Upper lobe of left lung (tissue), 6 donors: ENCODE results near the gene CACNA2D2. TPM values are rescaled to one million over a fixed set of nuclear protein-coding genes. Genes with fewer than 3 reads are reported as not detected.
A peak's percentile ranks its signal among the peaks of the same experiment; 100 is the strongest.

ENCODE experiments used
- ATAC-seq, 2 donors: fragments of 200-7000 bp; cut with Tn5 transposase; one replicate each; pipeline ENCODE4 v1.9.1; 2022; ENCODE audit warnings: mild to moderate bottlenecking in 2 of 2, moderate library complexity in 2 of 2; ENCODE audit not compliant: low FRiP score in 2 of 2
- DNase-seq, 2 donors: peaks; one replicate each; pipeline ENCODE4 v3.0.0-alpha.2; 2019 to 2020
- H3K27ac ChIP-seq, 4 donors: fragments of 200-600 bp; sonication (generic); one replicate each; pipeline ENCODE4 v1.5.1; 2016 to 2019
- H3K27me3 ChIP-seq, 4 donors: fragments of 200-600 bp; sonication (generic); one replicate each; pipeline ENCODE4 v1.5.1; 2017 to 2019
- H3K36me3 ChIP-seq, 4 donors: fragments of 200-600 bp; sonication (generic); one replicate each; pipeline ENCODE4 v1.5.1; 2016 to 2019
- H3K4me1 ChIP-seq, 4 donors: fragments of 200-600 bp; sonication (generic); one replicate each; pipeline ENCODE4 v1.5.1; 2018 to 2019
- H3K4me3 ChIP-seq, 4 donors: fragments of 200-600 bp; sonication (generic); one replicate each; pipeline ENCODE4 v1.5.1; 2017 to 2019; ENCODE audit warnings: mild to moderate bottlenecking in 2 of 4, moderate library complexity in 1 of 4
- H3K9me3 ChIP-seq, 4 donors: fragments of 200-600 bp; sonication (generic); one replicate each; pipeline ENCODE4 v1.5.1; 2018 to 2019
- CTCF ChIP-seq, 6 experiments: fragments of 450-650 bp in 4 of 6; fragments of 200-600 bp in 2 of 6; sonication (generic) in 2 of 6; IDR thresholded peaks; one replicate each; pipeline ENCODE4 v1.5.1; 2016 to 2019; ENCODE audit warnings: antibody characterized with exemption in 6 of 6
- EP300 ChIP-seq, 4 donors: sonication (generic); formaldehyde crosslinking; IDR thresholded peaks; one replicate each; pipeline ENCODE4 v1.5.1; 2017; ENCODE audit warnings: antibody characterized with exemption in 4 of 4, control low read depth in 2 of 4
- POLR2A ChIP-seq, 4 donors: fragments of 450-650 bp; IDR thresholded peaks; one replicate each; pipeline ENCODE4 v1.5.1; 2016 to 2017; ENCODE audit warnings: antibody characterized with exemption in 4 of 4, mild to moderate bottlenecking in 2 of 4
- POLR2AphosphoS5 ChIP-seq, 2 donors: sonication (generic); formaldehyde crosslinking; IDR thresholded peaks; one replicate each; pipeline ENCODE4 v1.5.1; 2017; ENCODE audit warnings: antibody characterized with exemption in 2 of 2
- WGBS, 2 donors: methylation state at CpG; one replicate each; pipeline ENCODE4 v1.1.5; 2017 to 2018; 5-methylcytosine and 5-hydroxymethylcytosine counted together
- total RNA-seq, 6 donors: library from RNA; depleted of rRNA in 4 of 6; stranded (reverse); fragments of >200 nt in 4 of 6; gene quantifications; one replicate each; pipeline versions ENCODE4 v1.1.0 to v1.2.1, GENCODE V29; 2016 to 2021
- donor health status: DM: no; HTN: no; CAD: no; lungs with moderate emphysema.
- donor health status: DM: no; HTN: yes; CAD: no; lungs with severe emphysema.

Gene CACNA2D2
- total RNA-seq, 6 donors from 2014 or later: 71.5 to 213 (median 113) TPM

- 17 to 35% methylated on average over 6 to 37 of the region's 53 CpGs for WGBS, 2 donors
- H3K4me3 ChIP-seq: peak overlapping the region; percentile 53 to 65 (median 58)
- H3K27me3 ChIP-seq: no peaks in the 10 kb centered on the region
- TF ChIP-seq CTCF (IDR thresholded peaks at IDR 0.05) (no peak), EP300 (IDR thresholded peaks at IDR 0.05) (no peak), POLR2AphosphoS5 (IDR thresholded peaks at IDR 0.05) (peak in 1 of 2 donors; percentile 28), POLR2A (IDR thresholded peaks at IDR 0.05) (peak in 1 of 4 donors; percentile 50)
- peaks cover 7 to 18% (median 12%) of the 10 kb centered on the region in 4 donors for H3K4me1 ChIP-seq
- peak; percentile 72 to 93 for ATAC-seq
- peak overlapping the region; percentile 32 to 76 (median 52) for H3K27ac ChIP-seq
- peaks cover 0 to 7% (median 2%) of the 10 kb centered on the region in 4 donors for H3K36me3 ChIP-seq
- DNase-seq: peak; percentile 85 to 96
- no peaks in the 10 kb centered on the region for H3K9me3 ChIP-seq
Observed at GRCh38 chr3:50365080-50365841, 138.2 kb downstream of the CACNA2D2 start.

GRCh38 chr3:50364573-50365079 lies 138.8 kb downstream of the CACNA2D2 start:
- Histone ChIP-seq H3K27me3 (no peaks in the 10 kb centered on the region), H3K4me3 (peak overlapping the region; percentile 53 to 65 (median 58)), H3K36me3 (peaks cover 0 to 7% (median 2%) of the 10 kb centered on the region in 4 donors), H3K27ac (peak overlapping the region; percentile 32 to 76 (median 44)), H3K4me1 (peaks cover 10 to 22% (median 12%) of the 10 kb centered on the region in 4 donors), H3K9me3 (no peaks in the 10 kb centered on the region)
- 40 to 41% methylated on average over 21 to 39 of the region's 48 CpGs for WGBS, 2 donors
- TF ChIP-seq POLR2A (IDR thresholded peaks at IDR 0.05) (no peak), POLR2AphosphoS5 (IDR thresholded peaks at IDR 0.05) (no peak), EP300 (IDR thresholded peaks at IDR 0.05) (no peak), CTCF (IDR thresholded peaks at IDR 0.05) (no peak)
- peak in 1 of 2 donors; percentile 66 for ATAC-seq
- DNase-seq: peak in 1 of 2 donors; percentile 88

- no peak for TF ChIP-seq CTCF (IDR thresholded peaks at IDR 0.05)
- no peak for TF ChIP-seq POLR2AphosphoS5 (IDR thresholded peaks at IDR 0.05)
- no peak for TF ChIP-seq EP300 (IDR thresholded peaks at IDR 0.05)
- no peak for TF ChIP-seq POLR2A (IDR thresholded peaks at IDR 0.05)
- Histone ChIP-seq H3K36me3 (peaks cover 5 to 21% (median 13%) of the 10 kb centered on the region in 4 donors), H3K27me3 (no peaks in the 10 kb centered on the region), H3K27ac (peak overlapping the region in 2 of 4 donors; percentile 87 to 90), H3K9me3 (no peaks in the 10 kb centered on the region), H3K4me1 (peaks cover 40 to 57% (median 43%) of the 10 kb centered on the region in 4 donors), H3K4me3 (peak overlapping the region in 3 of 4 donors; percentile 68 to 79 (median 70))
- 20 to 35% methylated on average over 8 of the region's 8 CpGs for WGBS, 2 donors
- ATAC-seq (no peak), DNase-seq (no peak)
Observed at GRCh38 chr3:50359760-50360110, 143.7 kb downstream of the CACNA2D2 start.

- peaks cover 11 to 27% (median 17%) of the 10 kb centered on the region in 4 donors for H3K36me3 ChIP-seq
- H3K9me3 ChIP-seq: no peaks in the 10 kb centered on the region
- peak within 1 kb of the TSS; percentile 68 to 80 (median 74) for H3K4me3 ChIP-seq
- ATAC-seq (peak; percentile 98), DNase-seq (peak; percentile 97 to 100)
- H3K27me3 ChIP-seq: no peaks in the 10 kb centered on the region
- peak within 1 kb of the TSS; percentile 81 to 93 (median 88) for H3K27ac ChIP-seq
- 1 to 3% methylated on average over 28 to 33 of the region's 64 CpGs for WGBS, 2 donors
- TF ChIP-seq EP300 (IDR thresholded peaks at IDR 0.05) (no peak), CTCF (IDR thresholded peaks at IDR 0.05) (peak in 1 of 6 experiments; percentile 9), POLR2AphosphoS5 (IDR thresholded peaks at IDR 0.05) (peak; percentile 81 to 84), POLR2A (IDR thresholded peaks at IDR 0.05) (peak in 3 of 4 donors; percentile 48 to 83 (median 75))
- peaks cover 36 to 51% (median 37%) of the 10 kb centered on the region in 4 donors for H3K4me1 ChIP-seq
Observed at GRCh38 chr3:50358911-50359759, 144.3 kb downstream of the CACNA2D2 start, which contains the start of gene TMEM115. Gene TMEM115, minus strand, starts transcription at chr3:50359521. Its CDS starts 458 bp downstream, at chr3:50359063.
